ENCODE measurements around the gene TATDN2.
A peak's percentile ranks its signal among the peaks of the same experiment; 100 is the strongest.
"Not testable (repeated sequence)": the region's sequence is repeated elsewhere in the genome, so short reads cannot be mapped to it uniquely, and the experiment has no call there.

Gene TATDN2

GRCh38 chr3:10272476-10272875, 24.2 kb downstream of the TATDN2 start:
- not testable (repeated sequence) for DNase-seq

GRCh38 chr3:10272977-10273376, 24.7 kb downstream of the TATDN2 start:
- DNase-seq, result no peak

- DNase-seq, result peak; percentile 7
Measured at GRCh38 chr3:10273702-10274305, 25.5 kb downstream of the TATDN2 start.

GRCh38 chr3:10274601-10275000, 26.3 kb downstream of the TATDN2 start:
- peak; percentile 44 for DNase-seq

GRCh38 chr3:10277115-10277625, 28.9 kb downstream of the TATDN2 start:
- no peak for DNase-seq

- DNase-seq, result no peak
Measured at GRCh38 chr3:10278501-10278900, 30.2 kb downstream of the TATDN2 start.

- no peak for DNase-seq
Measured at GRCh38 chr3:10279384-10280176, 31.3 kb downstream of the TATDN2 start.

GRCh38 chr3:10280177-10280529, 31.9 kb downstream of the TATDN2 start:
- no peak for DNase-seq

- DNase-seq, result no peak
Measured at GRCh38 chr3:10280571-10280970, 32.3 kb downstream of the TATDN2 start.

GRCh38 chr3:10281951-10282350, 33.7 kb downstream of the TATDN2 start:
- DNase-seq, result no peak

- DNase-seq, result peak; percentile 27
Measured at GRCh38 chr3:10283638-10284037, 35.4 kb downstream of the TATDN2 start.

- no peak for DNase-seq
Measured at GRCh38 chr3:10284496-10284895, 36.2 kb downstream of the TATDN2 start.

GRCh38 chr3:10285272-10286132, 37.2 kb downstream of the TATDN2 start:
- DNase-seq, result no peak

- DNase-seq, result no peak
Measured at GRCh38 chr3:10286133-10286524, 37.9 kb downstream of the TATDN2 start.

GRCh38 chr3:10286596-10287295, 38.5 kb downstream of the TATDN2 start:
- no peak for DNase-seq

GRCh38 chr3:10287936-10288574, 39.8 kb downstream of the TATDN2 start:
- DNase-seq, result no peak

- DNase-seq, result no peak
Measured at GRCh38 chr3:10288575-10288960, 40.3 kb downstream of the TATDN2 start.

GRCh38 chr3:10289077-10289476, 40.8 kb downstream of the TATDN2 start:
- DNase-seq, result no peak

GRCh38 chr3:10289787-10290355, 41.6 kb downstream of the TATDN2 start:
- no peak for DNase-seq

- no peak for DNase-seq
Measured at GRCh38 chr3:10290481-10291176, 42.4 kb downstream of the TATDN2 start.

GRCh38 chr3:10291641-10292040, 43.4 kb downstream of the TATDN2 start:
- no peak for DNase-seq

Measured in NCI-H774 (cell line).